Activated CD8-positive, alpha-beta memory T cell treated with anti-CD3 and anti-CD28 coated beads, Interleukin-2, amount 50 U/mL, for 24 hours (primary cell): ENCODE data around the gene SASH1.

Source experiments
- DNase-seq: peaks from one replicate; pipeline ENCODE4 v3.0.0-alpha.2; 2020; ENCODE audit errors: extremely low read depth

Gene SASH1

GRCh38 chr6:148548065-148548748, 205.6 kb downstream of the SASH1 start:
- DNase-seq: no peak

- no peak for DNase-seq
Measured at GRCh38 chr6:148548749-148549140, 206.1 kb downstream of the SASH1 start.

- DNase-seq: no peak
Measured at GRCh38 chr6:148550569-148550968, 207.9 kb downstream of the SASH1 start.

DNA sequence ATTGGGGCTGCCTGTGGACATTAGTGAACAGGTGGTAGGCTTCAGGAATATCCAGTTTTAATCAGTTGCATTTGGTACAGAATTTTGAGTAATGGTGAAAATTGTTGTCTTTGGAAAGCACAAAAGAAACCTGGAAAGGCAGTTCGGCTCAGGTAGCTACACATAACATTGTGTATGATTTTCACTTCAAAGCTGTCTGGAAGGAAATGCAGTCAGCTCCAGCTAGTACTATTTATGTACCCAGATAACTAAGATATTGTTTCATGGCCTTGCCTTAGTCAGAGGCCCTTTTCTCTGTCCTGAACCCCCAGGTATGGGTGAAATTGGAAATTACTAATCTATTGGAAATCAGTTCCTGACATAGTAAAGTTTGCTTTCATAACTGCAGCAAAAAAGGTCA, 208.6 kb downstream of the SASH1 start:
- DNase-seq: no peak

GRCh38 chr6:148556410-148556809, 213.8 kb downstream of the SASH1 start:
- no peak for DNase-seq

- DNase-seq: no peak
Measured at GRCh38 chr6:148557796-148558321, 215.2 kb downstream of the SASH1 start.

DNA sequence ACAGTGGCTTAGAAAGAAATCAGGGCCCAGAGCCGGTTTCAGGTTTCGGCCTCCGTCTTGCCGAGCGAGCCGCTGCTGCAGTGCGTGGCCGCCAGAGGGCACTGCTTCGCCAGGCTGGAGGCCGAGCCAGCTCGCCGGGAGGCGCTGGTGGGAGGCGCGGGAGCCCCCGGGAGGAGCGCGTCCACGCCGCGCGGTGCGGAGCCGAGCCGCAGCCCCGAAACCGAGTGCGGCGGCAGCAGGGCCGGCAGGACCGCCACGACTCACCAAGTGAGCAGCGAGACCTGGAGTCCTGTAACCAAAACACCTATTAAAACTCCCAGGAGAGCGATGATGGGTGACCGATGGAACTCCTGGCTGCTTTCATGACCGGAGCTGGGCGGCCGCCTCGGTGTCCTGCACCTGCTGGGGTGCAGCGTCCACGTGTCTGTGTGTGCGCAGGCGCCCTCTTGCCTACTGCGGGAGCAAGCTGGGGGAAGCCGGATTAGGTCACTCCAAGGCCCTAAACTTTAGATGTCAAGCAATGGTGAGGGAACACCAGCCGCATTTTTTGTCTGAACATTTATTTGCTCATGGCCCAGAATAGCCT, 217.3 kb downstream of the SASH1 start:
- DNase-seq: peak; percentile 13

GRCh38 chr6:148561629-148562028, 219.0 kb downstream of the SASH1 start:
- no peak for DNase-seq

- no peak for DNase-seq
Measured at GRCh38 chr6:148563066-148563465, 220.4 kb downstream of the SASH1 start.

GRCh38 chr6:148564494-148565035, 221.9 kb downstream of the SASH1 start:
- DNase-seq: no peak

- no peak for DNase-seq
Measured at GRCh38 chr6:148565321-148565926, 222.8 kb downstream of the SASH1 start.

- no peak for DNase-seq
Measured at GRCh38 chr6:148565930-148566663, 223.5 kb downstream of the SASH1 start.

DNA sequence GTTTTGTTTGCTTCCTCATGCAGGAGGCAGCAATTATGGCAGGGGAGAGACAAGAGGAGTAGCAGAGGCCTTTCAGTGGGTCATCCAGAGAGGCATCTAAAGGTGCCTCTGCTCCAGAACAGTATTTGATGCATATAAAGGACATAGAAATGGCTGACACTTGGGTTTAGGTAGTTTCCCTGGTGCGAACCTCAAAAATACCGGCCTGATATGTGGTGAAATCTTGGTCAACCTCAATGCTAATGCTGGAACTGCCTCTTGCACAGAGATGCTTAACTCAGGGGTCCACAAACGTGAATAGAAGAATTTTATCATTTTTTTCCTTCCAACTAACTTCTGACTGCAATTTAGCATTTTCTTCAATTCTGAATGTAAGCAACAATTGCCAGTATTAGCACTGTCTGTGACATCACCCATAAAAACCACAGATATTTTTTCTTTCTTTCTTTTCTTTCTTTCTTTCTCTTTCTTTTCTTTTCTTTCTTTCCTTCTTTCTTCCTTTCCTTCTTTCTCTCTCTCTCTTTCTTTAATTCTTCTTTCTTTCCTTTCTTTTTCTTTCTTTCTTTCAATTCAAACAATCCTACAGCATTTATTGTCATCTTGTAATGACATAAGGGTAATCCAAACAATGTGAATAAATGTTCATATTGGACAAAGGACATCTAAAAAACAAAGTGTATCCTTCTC, 224.2 kb downstream of the SASH1 start:
- no peak for DNase-seq

- DNase-seq: no peak
Measured at GRCh38 chr6:148570456-148570855, 227.8 kb downstream of the SASH1 start.

GRCh38 chr6:148572676-148573335, 230.2 kb downstream of the SASH1 start:
- DNase-seq: no peak

GRCh38 chr6:148573922-148574321, 231.3 kb downstream of the SASH1 start:
- DNase-seq: no peak

DNA sequence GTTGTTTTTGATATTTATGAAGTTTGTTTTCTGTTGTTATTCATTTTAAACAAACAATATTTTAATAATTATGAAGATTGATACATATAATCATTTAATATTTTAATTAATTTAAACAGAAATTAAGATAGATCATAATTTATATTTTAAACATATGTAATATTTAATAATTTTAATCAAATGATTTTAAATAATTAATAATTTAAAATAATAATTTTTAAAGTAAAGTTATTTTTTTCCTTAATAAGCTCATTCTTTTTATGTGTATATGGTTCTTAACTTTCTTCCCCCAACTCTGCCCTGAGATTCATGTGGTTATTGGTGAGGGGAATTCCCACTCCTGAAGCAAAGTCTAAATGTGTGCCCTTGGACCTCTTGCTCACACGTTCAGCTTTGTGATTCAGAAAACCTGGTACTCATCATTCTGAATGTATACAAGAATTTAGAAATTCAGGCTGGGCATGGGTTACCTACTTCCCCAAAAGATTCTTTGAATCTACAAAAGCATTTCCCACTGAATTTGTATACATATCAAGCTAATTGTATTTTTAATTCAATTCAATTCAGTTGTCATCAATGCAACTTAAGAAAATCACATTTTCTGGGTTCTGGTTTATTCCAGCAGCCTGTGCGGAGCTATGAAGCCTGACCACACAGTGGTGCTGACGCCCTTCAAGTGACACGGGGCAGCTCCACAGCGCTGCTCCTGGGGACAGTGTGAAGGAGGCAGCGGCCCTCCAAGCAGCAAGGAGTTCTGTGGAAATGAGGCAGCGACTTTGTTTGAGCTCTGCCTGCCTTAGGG, 235.2 kb downstream of the SASH1 start:
- DNase-seq: no peak

DNA sequence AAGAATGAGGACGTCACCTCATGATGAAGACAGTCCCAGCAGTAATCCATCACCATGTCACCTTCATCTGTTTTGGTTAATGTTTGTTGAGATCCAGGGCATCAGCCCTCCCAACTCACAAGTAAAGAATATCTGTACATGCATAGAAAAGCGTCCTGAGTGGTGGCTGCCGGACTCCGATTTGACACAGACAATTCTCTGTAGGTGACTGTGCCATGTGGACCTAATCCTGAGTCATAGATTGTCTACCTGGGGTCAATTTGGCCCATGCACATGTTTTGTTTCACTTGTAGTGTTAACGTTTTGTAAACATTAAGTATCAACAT, 235.8 kb downstream of the SASH1 start:
- no peak for DNase-seq

GRCh38 chr6:148578837-148579565, 236.4 kb downstream of the SASH1 start:
- DNase-seq: no peak

GRCh38 chr6:148580442-148580841, 237.8 kb downstream of the SASH1 start:
- DNase-seq: no peak
